Measurements from ENCODE around the gene LRRC74A.
A peak's percentile ranks its signal among the peaks of the same experiment; 100 is the strongest.

LRRC74A gene

DNA sequence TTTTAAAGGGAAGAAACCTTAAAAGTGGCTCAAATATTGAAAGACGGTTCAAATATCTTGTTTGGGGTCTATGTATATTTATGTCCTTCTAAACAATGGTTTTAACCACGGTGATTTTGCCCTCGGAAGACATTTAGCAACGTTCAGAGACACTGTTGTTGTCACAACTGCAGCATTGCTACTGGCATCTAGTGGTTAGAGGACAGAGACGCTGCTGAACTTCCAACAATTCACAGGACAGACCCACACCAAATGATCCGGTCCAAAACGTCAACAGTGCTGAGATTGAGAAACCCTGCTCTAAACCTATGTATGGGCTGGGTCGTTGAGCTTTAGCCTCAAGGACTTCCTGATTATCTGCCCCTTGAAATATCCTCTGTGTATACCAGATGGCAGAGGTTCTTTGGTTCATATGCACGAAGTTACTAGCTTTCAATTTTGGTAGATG, 15.2 kb upstream of the LRRC74A start:
- peak; percentile 39 for DNase-seq

DNA sequence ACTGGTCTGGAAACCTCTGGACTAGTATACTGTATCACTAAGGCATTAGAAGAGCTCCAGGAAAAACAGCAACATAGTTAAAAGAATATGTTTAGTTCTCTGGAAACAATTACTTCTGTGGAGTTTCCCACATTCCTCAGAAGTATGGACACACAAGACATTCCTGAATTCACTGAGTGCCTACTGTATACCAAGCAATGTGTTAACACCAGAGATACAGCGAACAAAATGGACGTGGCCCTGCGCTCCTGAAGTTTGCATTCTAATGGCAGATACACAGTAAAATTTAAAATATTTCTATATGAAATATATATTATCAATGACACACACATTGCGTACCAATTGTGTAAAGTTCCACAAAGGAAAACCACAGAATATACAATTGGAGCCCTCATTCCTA, 14.6 kb upstream of the LRRC74A start:
- no peak for DNase-seq

DNA sequence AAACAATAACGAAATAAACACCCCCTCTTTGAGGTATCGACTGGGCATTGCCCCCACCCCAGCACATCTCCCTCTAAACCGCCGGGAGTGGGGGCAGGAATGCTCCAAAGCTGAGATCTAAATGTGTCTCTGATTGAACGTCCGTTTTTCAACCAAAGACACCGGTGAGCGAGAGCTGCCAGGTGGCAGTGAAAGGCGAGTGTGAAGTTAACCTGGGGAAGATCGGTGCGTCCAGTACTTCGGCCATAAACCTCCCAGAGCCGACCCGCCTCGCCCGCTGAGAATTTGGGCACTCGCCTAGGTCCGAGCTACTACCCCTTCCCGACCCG, 14.2 kb upstream of the LRRC74A start:
- DNase-seq: no peak

DNA sequence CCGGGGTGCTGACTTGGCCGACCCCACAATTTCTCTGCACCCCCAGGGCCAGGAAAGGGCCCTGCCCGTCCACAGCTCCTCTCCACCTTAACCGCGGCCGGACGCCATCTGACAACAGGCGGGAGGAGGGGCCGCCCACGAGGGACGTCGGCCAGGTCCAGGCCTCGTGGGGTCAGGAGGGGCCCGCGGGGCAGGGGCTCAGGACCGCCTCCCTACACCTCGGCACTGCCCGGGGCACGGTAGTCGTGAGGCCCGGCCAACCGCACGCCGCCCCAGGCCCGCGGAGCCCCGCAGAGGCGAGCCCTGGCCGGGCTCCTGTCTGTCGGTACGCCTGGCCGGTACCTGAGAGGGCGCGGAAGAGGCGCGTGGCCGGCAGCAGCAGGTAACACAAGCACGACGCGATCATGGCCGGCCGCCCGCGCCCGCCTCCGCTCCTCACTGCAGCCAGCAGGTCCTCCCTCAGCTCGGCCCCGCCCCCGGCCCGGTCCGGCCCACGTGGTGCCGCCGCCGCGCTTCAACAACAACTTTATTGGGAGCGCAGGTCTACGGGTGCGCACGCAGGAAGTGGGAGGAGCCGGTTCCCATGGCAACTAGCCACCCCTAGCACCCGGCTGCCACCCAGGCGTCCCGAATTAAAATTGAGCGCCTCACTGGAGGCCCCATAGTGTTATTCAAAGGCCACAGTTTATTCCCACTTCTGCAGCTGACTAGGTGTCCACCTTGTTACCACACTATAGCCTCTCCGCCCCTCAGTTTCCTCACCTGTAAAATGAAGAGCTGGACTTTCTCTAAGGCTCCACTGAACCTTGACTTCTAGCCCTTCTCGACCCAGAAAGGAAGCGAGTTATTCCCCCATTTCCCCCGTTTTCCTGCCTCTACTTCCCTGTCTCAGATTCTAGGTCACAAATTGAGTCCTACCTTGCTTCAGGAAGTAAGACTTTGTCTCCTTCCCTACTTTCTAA, 13.5 kb upstream of the LRRC74A start, which contains the start of gene ANGEL1:
Gene ANGEL1, minus strand, starts transcription at position 461 of the 962 bp plus-strand sequence. Its CDS starts 55 bp downstream, at position 406.
- DNase-seq: peak; percentile 97

DNA sequence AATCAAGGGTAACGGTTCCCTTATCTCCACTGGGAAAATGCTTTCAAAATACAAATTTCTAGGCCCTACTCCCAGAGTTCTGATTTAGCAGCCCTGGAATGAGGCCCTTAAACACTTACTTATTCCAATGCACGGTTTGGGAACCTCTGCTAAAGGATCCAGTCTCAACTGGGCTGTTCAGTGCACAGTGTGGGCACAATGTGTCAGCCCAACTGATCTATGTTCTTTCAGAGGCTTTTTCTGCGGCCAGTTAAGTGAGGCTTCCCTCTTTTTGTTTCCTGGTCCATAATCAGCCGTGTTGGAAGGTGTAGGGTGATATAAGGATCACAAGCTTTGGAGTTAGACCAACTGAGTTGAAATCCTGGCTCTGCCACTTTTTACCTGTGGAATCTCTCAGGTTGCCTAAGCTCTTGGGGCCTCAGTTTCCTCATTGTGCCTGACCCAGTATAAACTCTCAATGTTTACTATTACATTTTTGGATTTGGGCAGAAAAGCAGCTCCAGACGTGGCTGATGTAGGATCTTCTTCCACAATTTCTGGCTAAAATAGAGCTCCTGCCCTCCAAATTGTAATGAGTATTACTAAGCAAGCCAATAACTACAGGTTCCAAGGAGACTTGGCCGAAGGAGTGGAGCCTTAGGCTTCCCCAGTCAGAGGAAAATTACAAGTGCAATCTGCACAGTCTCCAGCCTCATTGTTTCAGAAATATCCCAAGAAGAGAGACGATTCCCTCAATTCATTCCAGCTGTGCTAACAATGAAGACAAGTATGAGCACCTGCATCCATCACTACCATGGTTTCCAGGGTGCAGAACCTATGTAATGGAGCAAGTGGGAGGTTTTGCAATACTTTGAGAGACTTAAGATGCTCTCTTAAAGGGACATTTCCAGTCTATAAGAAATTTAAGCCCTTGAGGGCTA, 11.2 kb upstream of the LRRC74A start:
- no peak for DNase-seq

DNA sequence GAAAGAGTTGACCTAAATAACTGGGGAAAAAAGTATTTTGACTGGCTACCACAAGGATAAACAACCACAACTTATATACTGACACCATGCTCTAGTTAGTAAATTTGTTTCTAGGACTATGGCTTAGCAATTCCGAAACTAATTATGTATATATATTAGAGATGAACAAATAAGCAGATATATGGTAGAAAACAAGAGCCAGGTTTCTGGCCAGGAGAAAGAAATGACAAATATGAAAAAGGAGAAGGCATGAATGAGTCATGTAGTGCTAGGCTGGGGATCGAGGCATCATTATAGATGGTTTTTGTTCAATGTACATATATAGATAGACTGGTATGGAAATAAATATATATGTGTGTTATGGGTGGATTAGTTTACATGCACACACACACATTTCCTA, 5.5 kb upstream of the LRRC74A start:
- DNase-seq: no peak

DNA sequence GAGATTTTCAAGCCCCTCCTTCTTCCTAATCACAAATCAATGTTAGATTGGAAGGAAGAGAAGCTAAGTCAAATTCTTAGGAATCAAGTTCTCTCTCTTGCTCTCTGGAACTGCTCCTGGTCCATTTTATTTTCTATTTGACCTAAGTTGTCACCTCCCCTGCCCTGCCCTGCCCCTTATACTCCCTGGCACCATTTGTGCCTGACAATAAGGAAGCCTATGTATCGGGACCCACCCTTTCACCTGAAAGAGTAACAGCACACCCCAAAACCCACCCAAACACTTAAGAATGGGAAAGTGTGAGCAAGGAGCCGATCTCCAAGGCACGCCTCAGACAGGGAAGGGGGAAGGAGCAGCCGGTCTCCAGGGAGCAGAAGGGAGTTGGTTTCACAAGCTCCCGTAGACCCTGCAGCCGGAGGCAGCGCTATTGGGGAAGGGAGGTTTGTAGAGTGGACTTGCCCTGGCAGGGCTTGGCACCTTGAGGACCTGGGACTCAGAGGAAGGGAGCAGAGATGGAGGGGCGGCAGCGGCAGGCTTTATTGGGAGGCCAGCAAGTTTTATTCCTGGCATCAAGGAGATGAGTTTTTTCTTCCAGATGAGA, 1.6 kb downstream of the LRRC74A start:
- DNase-seq: no peak

DNA sequence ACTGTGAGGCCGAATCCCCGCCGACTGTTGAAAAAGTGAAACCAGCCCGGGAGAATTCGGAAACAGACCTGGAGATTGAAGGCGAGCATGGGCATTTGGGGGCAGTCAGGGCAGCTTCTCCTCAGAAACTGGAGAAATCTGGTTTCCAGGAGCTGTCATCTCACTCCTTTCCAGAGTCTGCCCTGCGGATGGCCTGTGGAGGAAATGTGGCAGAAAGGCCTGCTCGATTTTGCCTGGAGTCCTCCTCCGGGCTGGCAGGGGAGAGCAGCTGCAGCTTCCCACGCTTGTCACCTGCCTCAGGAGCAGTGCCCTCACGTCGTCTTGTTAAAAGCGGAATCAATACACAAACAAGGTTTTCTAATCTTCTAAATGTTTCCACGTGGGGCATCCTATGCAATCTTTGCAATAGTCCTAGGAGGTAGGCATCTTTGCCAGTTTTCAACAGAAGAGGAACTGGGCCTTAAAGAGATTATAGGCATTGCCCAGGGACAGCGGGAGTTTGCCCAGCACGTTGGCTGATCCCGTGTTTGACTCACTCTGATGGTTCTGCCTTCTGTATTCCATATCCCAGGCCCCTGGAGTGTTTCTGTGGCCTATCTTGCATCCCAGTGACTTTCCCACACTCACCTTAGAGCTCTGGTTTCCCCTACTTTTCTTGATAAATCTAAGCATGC, 2.3 kb downstream of the LRRC74A start:
- no peak for DNase-seq

DNA sequence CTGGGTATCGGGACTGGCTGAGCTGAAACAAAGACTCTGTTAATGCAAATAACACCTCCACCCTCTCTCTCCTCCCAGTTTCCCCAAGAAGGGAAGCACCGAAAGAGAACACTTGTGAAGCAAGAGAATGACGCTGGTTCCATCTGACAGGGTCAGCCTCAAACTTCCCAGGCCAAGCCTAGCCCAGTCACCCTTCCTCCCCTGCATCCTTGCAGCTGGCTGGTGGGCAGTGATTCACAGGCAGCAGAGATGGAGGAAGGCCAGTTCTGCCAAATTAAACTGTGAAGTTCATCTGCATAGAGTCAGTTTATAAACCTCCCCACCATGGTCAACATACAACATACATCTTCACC, 2.8 kb downstream of the LRRC74A start:
- peak; percentile 32 for DNase-seq

DNA sequence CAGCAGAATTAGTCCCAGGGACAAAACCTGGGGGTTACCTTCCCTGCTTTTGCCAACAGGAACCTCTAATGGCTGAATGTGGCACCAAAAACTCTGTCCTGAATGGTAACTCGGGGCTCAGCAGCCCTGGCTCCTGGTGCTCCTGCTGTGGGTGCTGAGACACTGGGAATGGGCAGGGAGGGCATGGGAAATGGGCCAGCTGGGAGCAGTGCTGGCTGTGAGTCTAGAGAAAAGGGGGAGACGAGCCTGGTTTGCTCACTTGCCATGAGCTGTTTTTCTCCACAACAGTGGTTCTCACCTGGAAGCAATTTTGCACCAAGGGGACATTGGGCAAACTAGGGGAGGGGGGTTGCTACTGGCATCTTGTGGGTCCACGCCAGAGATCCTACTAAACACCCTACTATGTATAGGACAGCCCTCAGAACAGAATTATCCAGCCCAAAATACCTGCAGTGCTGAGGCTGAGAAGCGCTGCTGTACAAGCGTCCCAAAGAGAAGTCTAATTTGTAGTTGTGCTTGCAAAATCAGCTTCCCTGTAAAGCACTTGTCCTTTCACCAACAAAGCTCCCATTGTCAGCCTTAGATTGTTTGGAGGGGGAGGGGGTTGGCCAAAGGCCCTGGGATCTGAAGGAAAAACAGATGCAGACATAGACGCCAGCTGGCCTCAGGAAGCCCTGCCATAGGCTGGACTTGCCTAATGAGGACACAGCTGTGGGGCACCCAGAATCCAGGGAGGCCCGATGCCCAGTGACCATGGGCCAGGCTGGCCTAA, 3.6 kb downstream of the LRRC74A start:
- DNase-seq: no peak

DNA sequence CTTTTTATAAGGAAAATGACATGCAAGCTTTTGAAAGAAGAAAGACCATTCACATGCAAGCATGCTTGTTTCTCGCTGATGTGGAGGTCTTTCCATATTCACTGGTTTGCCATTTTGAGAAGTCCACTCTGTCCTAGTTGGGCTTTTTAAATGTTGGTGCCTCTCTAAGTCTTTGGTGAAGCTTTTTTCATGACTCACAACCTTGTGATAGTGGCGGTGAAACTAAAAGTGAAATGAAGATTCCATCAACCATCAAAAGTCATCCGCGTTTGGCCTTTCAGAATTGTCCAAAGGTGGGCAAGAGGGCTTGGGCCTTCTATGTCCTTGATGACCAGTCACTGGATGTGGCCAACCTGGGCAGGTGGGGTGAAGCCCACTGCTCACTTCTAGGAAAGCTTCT, 4.3 kb downstream of the LRRC74A start:
- no peak for DNase-seq

DNA sequence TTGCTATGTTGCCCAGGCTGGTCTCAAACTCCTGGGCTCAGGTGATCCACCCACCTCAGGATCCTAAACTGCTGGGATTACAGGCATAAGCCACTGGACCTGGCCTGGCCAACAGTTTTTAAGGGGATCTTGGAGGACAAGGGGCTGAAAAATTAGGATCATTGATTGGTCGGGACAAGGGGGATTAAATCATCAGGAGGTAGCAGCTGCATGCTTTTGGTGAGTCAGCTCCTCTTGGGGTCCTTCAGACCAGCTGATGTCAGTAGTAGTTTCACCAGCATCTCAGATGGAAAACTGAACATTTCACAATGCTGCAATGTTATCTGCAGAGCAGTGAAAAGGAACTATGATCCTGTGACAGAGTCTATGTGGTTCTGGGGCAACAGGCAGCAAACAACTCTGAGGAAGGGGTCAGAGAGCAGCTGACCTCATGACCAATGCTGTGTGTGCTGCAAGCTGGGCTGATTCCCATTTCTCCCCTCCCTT, 6.3 kb downstream of the LRRC74A start:
- no peak for DNase-seq

DNA sequence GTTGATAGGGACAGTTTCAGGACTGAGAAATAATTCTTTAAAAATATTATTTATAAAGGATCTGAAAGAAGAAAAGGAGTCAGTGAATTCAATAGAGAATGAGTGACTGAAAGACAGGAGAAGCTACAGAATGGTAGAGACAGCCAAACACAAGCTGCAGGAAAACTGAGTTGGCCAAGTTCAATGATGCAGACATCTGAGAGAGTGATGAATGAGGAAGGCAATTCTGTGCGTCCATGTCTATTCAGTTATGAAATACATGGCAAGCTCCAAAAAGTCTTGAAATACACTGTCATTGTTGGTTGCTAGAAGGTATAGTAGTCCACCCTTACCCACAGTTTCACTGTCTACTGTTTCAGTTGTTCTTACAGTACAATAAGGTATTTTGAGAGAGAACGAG, 6.8 kb downstream of the LRRC74A start:
- no peak for DNase-seq

DNA sequence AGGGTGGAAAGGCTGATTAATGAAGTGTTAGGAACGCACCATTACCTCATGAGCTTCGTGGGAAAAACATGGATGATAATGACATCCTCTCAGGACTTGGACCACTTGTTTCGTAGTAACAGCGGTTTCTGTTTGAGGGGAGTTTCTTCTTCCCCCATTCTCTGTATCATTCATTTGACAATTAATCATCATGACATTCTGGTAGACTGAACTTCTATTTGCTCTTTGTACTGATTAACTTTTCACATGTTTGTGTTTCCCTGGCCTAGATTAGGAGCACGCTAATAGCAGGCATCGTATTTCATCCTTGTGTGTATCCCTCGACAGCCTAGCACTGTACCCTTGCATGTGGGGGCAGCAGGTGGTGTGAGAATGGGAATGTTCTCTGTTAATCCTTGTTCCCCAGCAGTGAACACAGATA, 8.0 kb downstream of the LRRC74A start:
- DNase-seq: no peak

DNA sequence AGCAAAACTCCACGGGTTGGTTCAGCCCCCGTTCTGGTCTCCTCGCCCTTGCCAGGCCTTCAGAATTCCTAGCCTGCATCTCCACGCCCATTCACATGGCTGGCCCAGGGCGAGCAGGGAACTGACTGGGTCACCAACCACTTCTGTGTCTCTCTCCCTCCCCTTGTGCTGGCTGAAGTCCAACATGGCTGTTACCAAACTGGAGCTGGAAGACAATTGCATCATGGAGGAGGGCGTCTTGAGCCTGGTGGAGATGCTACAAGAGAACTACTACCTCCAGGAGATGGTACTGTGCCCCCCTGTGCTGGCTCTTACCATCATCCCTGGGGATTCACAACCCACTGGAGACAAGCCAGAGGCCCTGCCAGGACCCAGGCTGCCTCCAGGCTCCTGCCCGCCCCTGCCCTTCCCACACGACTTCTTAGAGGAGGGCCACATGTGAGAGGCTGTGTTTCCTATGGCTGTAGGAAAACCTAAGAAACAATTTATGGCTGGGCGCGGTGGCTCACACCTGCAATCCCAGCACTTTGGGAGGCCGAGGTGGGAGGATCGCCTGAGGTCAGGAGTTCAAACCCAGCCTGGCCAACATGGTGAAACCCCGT, 9.9 kb downstream of the LRRC74A start:
- DNase-seq: no peak

DNA sequence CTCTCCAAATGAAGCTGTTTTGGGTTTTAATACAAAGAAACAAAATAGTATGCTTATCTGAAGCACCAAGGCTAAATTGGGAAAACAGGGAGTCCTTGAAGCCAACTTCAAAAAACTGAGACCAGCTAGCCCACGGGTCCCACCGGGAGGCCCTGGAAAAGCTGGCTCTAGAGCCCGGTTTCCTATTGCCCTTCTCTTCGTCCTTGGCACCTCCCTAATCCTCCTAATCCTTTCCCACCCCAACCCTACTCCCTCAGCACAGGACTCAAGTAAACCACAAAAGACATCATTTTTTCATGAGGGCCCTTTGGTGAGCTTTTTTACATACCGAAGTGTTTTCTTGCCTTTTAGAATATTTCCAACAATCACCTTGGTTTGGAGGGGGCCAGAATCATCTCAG, 11.3 kb downstream of the LRRC74A start:
- DNase-seq: no peak

DNA sequence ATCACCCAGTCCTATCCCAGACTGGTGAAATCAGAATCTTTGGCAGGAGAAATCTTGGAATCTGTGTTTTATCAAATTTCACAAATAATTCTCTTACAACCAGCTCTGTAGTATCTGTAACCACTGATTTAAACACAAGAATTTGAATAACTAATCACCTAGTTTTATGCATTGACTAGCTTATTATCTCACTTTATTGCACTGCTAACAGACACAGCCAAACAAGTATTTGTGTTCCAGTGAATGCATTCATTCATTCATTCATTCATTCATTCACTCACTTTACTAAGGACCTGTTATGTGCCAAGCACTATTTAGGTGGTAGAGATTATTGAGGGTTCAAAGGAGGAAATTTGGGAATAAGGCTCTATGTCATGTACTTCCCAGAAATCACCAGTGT, 16.2 kb downstream of the LRRC74A start:
- DNase-seq: no peak

DNA sequence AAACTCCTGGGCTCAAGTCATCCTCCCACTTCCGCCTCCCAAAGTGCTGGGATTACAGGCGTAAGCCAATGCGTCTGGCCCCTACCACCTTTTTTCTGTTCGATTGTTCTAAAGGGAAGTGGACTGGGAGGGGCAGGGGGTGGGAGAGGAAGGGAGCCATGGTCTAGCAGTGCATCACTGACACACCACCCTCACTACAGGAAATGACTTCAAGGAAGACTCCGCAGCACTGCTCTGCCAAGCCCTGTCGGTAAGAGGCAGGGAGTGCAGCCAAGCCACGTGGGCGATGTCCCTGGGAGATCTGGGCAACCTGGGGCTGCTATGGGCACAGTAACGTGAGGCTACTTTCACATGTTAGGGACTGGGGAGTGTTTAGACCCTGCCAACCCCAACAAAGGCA, 18.0 kb downstream of the LRRC74A start:
- peak; percentile 75 for DNase-seq

DNA sequence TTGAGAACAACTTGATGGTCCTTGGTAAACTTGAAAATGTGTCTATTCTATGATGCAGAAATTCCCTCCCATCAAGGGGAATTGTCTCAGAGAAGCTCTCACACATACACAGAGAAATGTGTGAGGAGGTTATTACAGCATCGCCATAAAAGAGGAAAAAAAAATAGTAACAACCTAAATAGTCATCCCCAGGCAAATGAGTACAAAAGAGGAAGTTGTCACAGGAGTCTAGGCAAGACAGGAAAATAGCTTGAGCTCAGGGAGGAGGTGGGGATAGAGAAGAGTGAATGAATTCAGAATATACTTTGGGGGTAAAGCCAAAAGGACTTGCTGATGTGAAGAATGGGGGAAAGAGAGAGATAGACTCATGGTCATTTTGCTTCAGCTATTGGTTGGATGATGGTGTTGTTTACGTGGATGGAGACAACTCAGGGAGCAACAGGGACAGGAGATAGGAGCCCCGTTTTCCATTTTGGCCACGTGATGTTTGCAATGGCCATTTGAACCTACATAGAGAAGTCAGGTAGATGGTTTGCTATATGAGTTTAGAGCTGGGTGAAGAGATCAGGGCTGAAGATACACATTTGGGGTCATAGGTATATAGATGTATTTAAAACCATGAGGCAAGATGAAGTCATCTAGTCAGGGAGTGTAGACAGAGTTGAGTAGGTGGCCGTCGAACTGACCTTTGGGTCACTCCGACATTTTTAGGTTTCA, 20.3 kb downstream of the LRRC74A start:
- no peak for DNase-seq

DNA sequence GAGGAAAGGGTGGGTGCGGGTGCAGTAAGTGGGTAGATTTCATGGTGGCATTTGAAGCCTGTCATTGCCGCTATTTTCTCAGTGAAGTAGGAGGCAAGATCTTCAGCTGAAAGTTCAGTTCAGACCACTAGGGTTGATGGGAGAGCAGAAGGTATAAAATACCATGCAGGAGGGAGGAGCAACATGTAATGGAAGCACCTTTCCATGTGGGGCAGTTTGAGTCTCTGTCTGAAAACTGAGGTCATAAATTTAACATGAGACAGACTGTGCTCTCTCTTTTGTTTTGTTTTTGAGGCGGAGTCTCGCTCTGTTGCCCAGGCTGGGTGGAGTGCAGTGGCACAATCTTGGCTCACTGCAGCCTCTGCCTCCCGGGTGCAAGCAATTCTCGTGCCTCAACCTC, 22.7 kb downstream of the LRRC74A start:
- DNase-seq: no peak

DNA sequence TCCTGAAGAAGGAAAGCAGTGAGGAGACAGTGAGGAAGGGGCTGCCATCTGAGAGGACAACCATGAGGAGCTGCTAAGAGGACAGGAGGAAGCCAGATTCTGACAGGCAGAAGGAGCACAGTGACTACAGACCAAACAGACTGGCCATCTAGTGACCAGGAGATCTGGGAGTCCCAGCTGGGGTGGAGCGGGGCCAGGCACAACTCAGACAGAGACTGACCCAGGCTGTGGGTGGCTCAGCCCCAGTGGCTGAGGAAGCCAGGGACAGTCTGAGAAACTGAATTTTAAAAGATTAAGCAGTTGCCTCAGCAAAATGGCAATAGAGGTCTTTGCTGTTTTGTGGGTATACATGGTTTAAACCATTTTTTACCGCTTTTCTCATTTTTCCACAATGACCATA, 28.9 kb downstream of the LRRC74A start:
- DNase-seq: no peak
